Kidney epithelial cell (primary cell): Measurements from ENCODE around the gene NUP50. TPM values are rescaled to one million over a fixed set of nuclear protein-coding genes. Genes with fewer than 3 reads are reported as not detected.

Experiments used
- DNase-seq: peaks from one replicate; pipeline ENCODE4 v3.0.0-alpha.2; 2010; ENCODE audit warnings: low read depth
- H3K27me3 ChIP-seq: 2 replicates; pipeline ENCODE4 v1.6.0; 2011; ENCODE audit warnings: low read length; ENCODE audit not compliant: control insufficient read depth, insufficient read depth
- H3K36me3 ChIP-seq: 2 replicates; pipeline ENCODE4 v1.5.1; 2011; ENCODE audit warnings: low read length; ENCODE audit not compliant: control insufficient read depth, insufficient read depth
- H3K4me3 ChIP-seq: 2 replicates; pipeline ENCODE4 v1.5.1; 2011; ENCODE audit warnings: low read depth, mild to moderate bottlenecking, control low read depth, low read length
- total RNA-seq: library from RNA; depleted of rRNA; stranded (reverse); fragments of >200 nt; gene quantifications from 2 replicates; pipeline ENCODE4 v1.2.3, GENCODE V29; 2015
- TF ChIP-seq, protein P1 (sequence below): IDR thresholded peaks from 2 replicates; pipeline ENCODE4 v1.5.1; 2011; ENCODE audit warnings: mild to moderate bottlenecking, moderate library complexity, low read length, control low read depth, inconsistent platforms; ENCODE audit not compliant: insufficient read depth, poor library complexity, severe bottlenecking

Gene NUP50
- total RNA-seq, 1 donor from 2014 or later: 63.0 TPM

DNA sequence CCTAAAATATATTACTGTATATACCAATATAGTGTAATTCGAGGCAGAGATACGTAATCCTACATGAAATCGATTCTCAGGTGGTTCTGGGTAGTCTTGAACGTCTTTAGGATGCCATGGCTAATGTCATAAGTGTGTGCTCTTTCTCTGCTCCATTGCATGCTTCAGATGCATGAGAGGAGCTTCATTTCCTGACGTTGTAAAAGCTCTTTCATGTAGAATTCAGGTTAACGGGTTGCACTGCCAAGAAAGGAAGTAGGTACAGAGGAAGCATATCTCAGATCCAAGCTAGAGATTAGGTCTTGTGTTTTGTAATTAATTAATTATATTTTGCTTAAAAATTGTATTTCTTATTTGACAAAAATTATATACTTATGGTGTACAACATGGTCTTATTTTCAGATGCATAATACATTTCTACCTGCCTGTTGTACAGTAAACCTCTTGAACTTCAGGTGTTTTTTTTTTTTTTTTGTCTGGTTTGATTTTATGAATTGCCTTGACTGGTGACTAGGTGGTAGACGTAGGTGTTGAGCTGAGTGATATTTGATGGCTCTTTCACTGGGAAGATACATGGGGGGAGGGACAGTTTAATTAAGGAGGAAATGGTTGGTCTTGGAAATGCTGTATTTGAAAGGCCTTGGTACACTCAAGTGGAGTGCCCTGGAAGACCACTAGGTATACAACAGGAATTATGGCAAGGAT is 9.3 kb downstream of the NUP50 start:
- Histone ChIP-seq H3K27me3 (no peaks in the 10 kb centered on the region), H3K4me3 (no peak overlapping the region), H3K36me3 (peaks cover 1% of the 10 kb centered on the region)
- TF ChIP-seq, protein P1, sequence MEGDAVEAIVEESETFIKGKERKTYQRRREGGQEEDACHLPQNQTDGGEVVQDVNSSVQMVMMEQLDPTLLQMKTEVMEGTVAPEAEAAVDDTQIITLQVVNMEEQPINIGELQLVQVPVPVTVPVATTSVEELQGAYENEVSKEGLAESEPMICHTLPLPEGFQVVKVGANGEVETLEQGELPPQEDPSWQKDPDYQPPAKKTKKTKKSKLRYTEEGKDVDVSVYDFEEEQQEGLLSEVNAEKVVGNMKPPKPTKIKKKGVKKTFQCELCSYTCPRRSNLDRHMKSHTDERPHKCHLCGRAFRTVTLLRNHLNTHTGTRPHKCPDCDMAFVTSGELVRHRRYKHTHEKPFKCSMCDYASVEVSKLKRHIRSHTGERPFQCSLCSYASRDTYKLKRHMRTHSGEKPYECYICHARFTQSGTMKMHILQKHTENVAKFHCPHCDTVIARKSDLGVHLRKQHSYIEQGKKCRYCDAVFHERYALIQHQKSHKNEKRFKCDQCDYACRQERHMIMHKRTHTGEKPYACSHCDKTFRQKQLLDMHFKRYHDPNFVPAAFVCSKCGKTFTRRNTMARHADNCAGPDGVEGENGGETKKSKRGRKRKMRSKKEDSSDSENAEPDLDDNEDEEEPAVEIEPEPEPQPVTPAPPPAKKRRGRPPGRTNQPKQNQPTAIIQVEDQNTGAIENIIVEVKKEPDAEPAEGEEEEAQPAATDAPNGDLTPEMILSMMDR: no peak
- DNase-seq: no peak

DNA sequence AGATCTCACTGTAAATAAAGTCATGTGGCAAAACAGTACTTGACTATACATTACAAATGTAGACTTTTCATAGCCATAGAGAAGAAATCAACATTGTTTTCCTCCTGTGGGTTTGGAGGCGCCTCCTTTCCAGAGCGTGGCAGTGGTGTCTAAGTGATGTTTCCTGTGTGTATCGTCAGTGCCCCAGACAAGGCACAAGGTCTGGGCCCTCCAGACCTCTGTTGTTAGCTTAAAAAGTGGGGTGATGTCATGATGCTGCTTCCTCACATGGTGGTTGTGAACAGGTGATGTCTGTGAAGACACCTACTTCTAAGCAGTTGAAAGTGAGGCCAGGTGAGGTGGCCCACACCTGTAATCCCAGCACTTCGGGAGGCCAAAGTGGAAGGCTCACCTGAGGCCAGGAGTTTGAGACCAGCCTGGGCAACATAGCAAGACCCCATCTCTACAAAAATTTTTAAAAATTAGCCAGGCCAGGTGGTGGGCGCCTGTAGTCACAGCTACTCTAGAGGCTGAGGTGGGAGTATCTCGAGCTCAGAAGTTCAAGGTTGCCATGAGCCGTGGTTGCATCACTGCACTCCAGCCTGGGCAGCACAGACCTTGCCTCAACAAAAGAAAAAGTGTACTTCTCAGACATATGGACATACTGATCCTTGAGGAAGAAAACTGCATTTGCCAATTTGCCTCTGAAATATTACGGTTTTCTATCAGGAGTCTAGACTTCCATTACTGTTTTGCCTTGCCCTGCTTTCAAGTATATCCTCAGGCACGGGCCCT is 15.7 kb downstream of the NUP50 start:
- H3K4me3 ChIP-seq: no peak overlapping the region
- no peaks in the 10 kb centered on the region for H3K27me3 ChIP-seq
- TF ChIP-seq, protein P1: no peak
- no peaks in the 10 kb centered on the region for H3K36me3 ChIP-seq
- no peak for DNase-seq

DNA sequence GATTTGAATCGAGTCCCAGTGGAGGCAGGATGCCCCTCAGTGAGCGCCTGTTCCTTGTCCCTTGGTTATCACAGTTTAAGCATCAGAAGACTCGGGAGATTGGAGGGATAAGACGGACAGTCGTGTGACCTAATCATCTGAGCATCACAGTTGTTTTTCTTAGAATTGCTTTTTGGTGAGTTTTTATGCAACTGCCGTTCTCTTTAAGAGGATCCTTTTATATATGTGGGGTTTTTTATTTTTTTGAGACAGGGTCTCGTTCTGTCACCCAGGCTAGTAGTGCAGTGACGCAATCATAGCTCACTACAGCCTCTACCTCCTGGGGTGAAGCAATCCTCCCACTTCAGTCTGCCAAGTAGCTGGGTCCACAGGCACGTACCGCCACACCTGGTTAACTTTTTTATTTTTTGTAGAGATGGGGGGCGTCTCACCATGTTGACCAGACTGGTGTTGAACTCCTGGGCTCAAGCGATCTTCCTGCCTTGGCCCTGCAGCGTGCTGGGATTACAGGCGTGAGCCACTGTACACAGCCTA is 16.5 kb downstream of the NUP50 start:
- Histone ChIP-seq H3K4me3 (no peak overlapping the region), H3K36me3 (no peaks in the 10 kb centered on the region), H3K27me3 (no peaks in the 10 kb centered on the region)
- DNase-seq: no peak
- TF ChIP-seq, protein P1: no peak

- Histone ChIP-seq H3K27me3 (no peaks in the 10 kb centered on the region), H3K36me3 (no peaks in the 10 kb centered on the region), H3K4me3 (no peak overlapping the region)
- no peak for DNase-seq
- TF ChIP-seq, protein P1: no peak
These were observed 17.5 kb downstream of the NUP50 start for GRCh38 chr22:45181240-45181639.

DNA sequence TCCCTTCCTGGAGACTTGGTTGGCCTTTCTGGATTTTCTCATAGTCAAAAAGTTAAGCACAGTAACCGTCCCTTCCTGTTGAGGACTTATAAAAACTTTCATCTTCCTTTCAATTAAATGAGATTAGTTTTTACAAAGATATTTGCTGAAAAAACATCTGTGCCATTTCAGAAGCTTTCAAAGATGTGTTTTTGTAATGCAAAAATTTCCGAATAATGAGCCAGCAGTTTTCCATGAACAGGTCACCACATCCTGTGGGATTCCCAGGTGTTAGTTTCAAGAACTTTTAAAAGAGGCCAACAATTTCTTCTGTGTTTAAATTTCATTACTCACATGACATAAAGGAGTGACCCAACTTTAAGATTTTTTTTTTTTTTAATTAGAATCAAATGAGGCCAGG is 18.0 kb downstream of the NUP50 start:
- TF ChIP-seq, protein P1: no peak
- no peaks in the 10 kb centered on the region for H3K27me3 ChIP-seq
- no peaks in the 10 kb centered on the region for H3K36me3 ChIP-seq
- DNase-seq: no peak
- H3K4me3 ChIP-seq: no peak overlapping the region

- Histone ChIP-seq H3K4me3 (no peak overlapping the region), H3K27me3 (no peaks in the 10 kb centered on the region), H3K36me3 (no peaks in the 10 kb centered on the region)
- DNase-seq: no peak
- TF ChIP-seq, protein P1: no peak
These were observed 20.2 kb downstream of the NUP50 start for GRCh38 chr22:45183974-45184373.
